ENCODE results near the gene PRPF40B.

- TF ChIP-seq POLR2A (IDR thresholded peaks at IDR 0.05; ENCODE audit: low read depth, low read length) (no peak), POLR2AphosphoS5 (IDR thresholded peaks at IDR 0.05; ENCODE audit: low read depth, low read length) (no peak), TAF1 (IDR thresholded peaks at IDR 0.05; ENCODE audit: borderline replicate concordance, low read depth, low read length) (no peak)
Observed at GRCh38 chr12:49627752-49628360, 4.5 kb downstream of the PRPF40B start.
